ENCODE measurements around the gene SLC30A1. TPM values are rescaled to one million over a fixed set of nuclear protein-coding genes. Genes with fewer than 3 reads are reported as not detected.
"Not testable (repeated sequence)": the region's sequence is repeated elsewhere in the genome, so short reads cannot be mapped to it uniquely, and the experiment has no call there.

The SLC30A1 gene, protein sequence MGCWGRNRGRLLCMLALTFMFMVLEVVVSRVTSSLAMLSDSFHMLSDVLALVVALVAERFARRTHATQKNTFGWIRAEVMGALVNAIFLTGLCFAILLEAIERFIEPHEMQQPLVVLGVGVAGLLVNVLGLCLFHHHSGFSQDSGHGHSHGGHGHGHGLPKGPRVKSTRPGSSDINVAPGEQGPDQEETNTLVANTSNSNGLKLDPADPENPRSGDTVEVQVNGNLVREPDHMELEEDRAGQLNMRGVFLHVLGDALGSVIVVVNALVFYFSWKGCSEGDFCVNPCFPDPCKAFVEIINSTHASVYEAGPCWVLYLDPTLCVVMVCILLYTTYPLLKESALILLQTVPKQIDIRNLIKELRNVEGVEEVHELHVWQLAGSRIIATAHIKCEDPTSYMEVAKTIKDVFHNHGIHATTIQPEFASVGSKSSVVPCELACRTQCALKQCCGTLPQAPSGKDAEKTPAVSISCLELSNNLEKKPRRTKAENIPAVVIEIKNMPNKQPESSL
- 2.3 and 2.4 TPM in 2 replicates for polyA plus RNA-seq (2014; cell fraction: cytosol; rRNA removed)
- polyA plus RNA-seq (2014; cell fraction: nucleus; rRNA removed) = 1.5 and 1.6 TPM in 2 replicates

DNA sequence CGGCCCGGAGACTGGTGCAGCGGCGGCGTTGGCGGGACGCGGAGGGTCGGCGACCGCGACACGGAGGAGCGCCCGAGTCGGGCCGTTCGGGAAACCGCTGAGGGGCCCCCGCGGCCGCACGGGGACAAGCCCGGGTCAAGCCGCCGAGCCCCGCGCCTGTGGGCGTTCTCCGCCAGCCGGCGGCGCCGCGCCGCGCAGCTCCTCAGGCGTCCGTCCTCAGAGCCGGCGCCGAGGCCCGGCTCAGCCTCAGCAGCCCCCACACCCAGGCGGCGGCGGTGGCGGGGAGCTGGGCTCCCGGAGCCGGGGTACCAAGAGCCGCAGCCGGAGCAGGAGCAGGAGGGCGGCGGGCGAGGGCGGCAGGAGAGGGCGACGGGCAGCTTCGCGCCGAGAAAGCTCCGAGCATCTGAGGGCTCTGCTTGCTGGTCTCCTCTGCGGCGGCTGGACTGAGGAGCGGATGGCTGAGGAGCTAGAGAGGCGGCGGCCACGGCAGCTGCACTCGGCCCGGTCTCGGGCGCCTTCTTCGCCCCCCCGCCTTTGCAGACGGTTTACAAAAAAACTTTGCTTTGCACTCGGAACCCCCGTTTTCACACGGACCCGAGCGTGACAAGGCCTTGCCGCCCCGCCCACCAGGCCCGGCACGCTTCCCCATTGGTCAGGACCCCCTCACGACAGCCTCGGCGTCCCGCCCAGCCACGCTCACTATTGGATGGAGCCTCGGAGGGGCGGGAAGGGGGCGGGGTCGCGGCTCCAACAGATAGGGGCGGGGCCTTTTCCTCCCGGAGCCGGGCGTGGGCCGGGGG lies at the start of gene SLC30A1:
Gene SLC30A1, minus strand, starts transcription at position 522 of the 800 bp plus-strand sequence. CDS start 549 bp downstream, outside the sequence.
- peak; percentile 94 for DNase-seq (ENCODE audit: low spot score)

DNA sequence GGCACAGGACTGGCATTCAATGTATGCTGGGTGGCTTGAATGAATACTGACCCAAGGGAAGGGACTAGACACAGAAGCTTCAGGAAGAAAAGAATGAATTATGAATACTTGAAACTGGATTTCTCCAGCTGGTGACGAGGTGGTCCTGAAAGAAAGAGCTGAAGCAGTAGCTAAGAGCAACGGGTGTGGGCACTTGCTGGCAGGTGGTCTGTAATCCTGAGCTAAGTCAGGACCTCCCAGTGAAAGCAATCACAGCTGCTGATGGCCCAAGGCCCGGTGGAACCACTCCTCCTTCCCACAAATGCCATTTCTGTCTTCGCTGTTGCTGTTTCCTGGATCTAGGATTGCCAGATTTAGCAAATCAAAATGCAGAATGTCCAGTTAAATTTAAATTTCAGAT lies 49.5 kb upstream of the SLC30A1 start:
- no peak for DNase-seq (ENCODE audit: low spot score)

DNA sequence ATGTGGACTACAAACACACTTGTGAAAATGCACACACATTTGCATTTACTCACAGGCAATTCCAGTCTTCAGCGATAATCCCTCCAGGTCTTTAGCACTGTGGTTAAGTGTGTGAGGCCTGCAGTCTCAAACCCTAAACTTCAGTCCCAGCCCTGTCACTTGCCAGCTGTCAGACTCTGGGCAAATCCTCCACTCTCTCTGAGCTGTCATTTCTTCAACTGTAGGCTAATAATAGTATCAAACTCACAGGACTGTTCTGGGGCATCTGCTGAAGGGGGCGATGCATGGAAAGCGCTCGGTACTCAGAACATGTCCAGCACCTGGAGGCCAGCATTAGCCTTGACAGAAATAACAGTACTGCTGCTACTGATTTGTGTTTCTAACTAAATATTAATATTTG lies 48.3 kb upstream of the SLC30A1 start:
- no peak for DNase-seq (ENCODE audit: low spot score)

DNA sequence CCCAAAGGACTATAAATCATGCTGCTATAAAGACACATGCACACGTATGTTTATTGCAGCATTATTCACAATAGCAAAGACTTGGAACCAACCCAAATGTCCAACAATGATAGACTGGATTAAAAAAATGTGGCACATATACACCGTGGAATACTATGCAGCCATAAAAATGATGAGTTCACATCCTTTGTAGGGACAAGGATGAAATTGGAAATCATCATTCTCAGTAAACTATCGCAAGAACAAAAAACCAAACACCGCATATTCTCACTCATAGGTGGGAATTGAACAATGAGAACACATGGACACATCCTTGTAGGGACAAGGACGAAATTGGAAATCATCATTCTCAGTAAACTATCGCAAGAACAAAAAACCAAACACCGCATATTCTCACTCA lies 46.9 kb upstream of the SLC30A1 start:
- DNase-seq (ENCODE audit: low spot score) = not testable (repeated sequence)

DNA sequence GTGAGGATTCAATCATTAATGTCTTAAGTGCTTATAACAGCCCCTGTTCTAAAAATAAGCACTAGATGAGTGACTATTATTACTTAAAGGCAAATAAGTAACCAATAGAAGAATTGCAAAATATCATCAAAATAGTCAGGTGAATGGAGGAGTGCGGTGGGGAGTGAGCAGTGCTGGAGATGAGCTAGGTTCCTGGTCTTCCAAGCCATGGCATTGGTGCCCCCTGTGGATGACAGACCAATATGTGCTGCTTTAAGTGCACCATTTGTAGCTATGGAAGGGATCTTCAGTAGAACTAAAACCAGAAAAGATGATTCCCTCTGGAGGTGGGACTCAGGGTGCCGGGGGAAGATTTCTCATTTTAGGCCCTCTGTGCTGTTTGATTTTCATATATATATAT lies 46.1 kb upstream of the SLC30A1 start:
- DNase-seq (ENCODE audit: low spot score) = no peak

DNA sequence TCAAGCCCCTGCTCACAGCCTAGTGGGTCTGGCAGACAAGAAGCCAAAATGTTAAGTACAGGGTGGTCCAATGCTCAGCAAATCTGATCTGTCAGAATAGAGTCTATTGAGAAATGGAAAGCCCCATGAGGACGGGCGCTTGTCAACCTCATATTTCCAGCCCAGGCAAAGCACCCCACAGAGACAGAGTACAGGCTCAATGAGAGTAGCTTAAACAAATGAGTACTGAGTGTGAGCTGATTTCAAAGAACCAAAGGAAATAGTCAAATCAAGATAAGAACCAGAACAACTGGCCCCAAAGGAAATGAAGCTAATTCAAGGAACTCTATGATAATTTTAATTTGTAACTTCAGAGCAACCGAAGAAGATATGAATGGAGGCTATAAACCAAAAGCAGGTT lies 44.6 kb upstream of the SLC30A1 start:
- DNase-seq (ENCODE audit: low spot score) = no peak

DNA sequence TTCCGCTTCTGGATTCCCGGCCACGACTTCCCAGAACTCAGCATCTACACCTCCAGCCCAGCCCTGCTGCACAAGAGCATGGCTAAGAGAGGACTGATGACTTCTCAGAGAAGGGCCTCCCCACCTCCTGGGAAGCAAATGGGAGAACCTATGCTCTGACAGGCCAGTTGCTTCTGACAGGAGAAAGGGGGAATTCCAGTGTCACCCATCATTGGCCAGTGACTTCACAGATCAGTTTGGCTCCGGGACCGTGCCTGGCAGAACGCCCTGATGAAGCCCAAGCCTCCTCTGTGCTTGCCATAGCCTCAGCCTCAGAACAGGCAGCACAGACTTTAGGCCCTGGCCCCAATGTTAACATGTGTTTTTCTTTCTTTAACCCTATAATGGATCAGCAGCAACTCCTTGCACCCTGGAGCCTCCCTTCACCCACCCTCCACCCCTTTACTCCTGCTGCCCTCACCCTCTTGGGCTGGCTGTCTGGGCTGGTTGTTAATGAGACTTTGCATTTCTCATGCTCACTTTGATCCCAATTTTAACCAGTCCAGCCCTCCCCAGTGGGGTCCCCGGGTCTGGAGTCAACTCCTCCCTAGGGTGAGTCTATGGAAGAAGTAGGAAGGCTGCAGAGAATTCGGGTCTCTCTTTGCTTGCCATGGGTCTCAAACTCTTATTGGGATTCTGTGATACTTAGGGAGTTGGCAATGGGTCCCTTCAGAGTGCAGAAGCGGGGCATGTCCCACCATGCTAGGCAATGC lies 42.7 kb upstream of the SLC30A1 start:
- no peak for DNase-seq (ENCODE audit: low spot score)

DNA sequence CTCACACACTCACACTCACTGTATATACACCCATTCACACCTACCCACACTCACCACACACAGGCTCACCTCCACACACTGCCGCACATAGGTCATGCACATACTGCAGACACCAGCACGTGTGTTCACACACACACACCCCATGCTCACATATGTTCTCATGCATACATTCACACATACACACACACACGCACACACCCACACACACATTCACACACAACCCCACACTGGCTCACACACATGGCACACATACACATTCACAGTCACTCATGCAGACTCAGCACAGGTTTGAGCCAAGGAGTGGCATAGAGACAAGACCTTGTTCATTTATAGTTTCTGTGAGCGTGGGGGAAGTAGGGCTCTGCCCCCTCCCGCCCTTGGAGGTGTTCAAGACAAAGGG lies 41.1 kb upstream of the SLC30A1 start:
- no peak for DNase-seq (ENCODE audit: low spot score)

DNA sequence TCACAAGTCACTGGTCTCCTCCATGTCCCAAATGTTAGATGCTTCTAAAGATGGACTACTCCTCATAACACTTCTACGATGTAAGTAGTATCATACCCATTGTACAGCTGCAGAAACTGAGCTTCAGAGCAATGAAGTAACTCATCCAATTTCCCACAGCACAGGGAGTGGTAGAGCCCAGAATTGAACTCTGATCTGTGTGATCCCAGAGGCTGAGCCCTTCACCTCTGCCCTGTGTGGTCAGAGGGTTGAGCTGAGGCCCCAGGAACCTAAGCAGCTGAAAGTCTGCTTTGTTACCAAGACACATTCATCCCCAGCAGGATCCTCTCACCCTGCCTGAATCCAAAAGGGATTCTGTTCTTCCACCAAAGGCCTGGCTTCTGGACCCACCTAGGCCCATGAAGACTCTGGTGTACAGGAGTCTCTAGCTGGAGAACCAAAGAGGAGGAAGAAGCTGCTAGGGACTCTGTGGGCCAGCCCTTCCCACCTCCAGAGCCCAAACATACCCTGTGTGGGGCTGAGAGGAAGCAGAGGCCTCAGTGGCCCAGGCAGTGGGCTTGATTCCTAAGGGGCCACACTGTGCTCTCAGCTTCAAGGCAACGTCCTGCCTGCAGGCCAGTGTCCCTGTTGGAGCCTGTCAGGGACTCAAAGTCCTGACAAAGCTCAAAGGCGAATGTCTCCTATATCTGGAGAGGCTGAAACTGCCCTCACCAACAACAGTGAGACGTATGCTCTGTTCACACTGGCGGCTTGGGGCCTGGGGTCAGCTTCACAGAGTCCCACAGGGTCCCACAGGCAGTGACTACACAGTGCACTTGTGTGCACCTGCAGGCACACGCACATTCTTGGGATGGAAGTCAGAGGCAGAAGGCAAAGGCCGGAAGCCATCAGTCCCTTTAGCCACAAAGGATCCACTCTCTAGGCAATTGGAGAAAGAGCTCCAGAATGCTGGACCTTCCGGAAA lies 40.4 kb upstream of the SLC30A1 start:
- no peak for DNase-seq (ENCODE audit: low spot score)

DNA sequence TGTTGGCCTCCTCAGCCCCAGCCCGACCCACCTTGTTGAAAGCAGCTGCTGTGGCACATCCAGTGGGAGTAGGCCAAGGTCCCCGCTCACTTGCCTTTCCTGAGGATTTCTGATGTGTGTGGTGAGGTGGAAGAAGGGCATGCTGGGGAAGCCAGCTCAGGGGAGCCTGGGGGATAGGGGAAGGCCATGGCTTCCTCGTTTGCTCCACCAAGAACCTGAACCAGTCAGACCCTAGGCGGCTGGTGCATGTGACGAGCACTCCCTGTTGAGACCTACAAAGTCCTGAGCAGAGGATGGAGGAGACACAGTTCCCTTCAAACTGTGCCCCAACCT lies 38.0 kb upstream of the SLC30A1 start:
- no peak for DNase-seq (ENCODE audit: low spot score)

DNA sequence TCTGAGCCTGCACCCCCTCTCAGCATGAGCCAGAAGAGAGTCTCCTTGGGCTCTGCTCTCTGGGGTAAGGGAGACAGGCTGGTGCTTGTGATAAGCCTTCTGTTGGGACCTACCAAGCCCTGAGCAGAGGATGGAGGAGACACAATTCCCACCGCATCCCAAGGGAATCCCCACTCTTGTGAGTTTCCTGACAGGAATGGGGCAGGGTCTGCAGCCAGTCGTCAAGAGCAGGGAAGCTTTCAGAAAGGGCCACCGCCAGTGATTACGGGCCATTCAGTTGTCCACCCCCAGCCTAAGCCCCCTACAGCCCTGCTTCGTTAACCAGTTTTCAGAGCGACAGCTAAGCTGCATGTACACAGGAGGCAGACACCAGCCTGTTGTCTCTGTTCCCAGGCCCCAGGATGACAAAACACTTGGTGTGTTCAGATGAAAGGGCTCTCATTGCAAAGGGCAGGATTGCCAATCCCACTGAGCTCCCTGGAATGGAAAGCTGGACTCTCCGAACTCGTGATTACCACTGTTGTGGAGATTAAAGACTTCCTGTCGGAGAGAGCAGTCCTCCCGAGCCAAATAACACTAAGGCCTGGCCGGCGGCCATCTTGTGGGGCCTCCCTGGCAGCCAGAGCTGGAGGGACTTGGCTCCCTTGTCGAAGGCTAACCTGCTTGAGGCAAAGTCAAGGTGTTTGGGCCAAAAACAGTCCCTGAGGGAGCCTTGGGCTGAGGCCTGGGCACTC lies 37.4 kb upstream of the SLC30A1 start:
- DNase-seq (ENCODE audit: low spot score) = no peak

DNA sequence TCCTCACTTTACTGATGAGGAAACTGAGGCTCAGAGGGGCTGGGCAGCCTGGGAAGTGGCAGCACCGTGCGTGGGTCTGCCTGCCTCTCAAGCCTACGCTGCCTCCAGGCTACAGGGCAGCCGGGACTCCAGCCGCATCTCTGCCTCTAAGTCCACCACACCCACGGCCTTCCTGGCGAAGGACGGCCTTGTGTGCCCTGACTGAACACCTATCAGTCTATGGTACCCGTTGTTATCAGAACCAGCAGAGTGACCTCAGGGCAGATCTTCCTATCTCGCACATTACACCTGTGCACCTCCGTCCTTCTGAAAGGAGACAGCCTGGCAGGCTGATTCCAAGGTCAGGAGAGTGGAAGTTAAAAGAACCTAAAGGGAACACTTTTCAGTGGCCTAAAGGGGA lies 35.7 kb upstream of the SLC30A1 start:
- no peak for DNase-seq (ENCODE audit: low spot score)

DNA sequence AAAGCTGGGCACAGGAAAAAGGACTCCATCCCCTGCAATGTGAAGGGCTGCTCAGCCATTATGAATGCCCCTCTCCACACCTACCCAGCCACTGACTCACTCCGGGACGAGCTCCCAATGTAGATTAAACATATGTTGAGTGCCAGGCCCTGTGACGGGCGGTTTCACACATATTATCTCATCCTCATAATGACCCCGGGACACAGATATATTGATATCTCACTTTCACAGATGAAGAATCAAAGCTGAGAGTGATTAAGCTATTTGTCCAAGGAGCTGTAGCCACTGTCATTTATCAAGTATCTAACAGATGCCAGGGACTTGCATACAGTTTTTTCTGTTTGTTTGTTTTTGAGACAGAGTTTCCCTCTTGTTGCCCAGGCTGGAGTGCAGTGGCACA lies 35.0 kb upstream of the SLC30A1 start:
- DNase-seq (ENCODE audit: low spot score) = no peak

DNA sequence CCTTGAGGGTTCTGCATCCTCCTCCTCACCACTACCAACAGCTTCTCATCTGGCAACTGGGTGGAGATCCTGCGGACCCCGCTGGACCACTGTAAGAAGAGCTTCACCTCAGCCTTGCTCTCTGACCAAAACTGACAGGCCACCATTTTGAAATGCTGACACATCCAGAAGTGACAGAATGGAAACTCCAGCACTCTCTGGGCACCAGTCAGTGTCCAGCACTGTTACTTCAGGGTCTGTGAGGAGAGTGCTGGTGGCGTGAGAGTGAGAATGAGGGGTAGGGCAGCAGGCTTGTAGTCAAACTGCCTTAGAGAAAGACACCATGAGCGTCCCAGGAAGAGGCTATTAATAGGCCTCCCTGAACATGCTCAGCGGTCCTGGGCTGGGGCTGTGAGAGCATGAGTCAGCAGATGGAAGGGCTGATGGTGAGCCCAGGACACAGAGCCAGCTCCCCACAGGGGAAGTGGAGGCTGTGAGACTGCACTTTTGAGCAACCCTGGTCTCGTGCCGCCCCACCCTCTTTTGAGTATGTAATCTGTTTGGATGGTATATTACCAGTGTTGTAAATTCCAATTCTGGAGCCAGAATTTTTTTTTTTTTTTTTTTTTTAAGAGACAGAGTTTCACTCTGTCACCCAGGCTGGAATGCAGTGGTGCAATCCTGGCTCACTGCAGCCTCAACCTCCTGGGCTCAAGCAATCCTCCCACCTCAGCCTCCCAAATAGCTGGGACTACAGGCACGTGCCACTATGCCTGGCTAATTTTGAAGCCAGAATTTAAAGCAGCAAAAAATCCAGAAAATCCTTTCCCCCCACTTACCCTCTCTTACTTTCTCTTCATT lies 34.4 kb upstream of the SLC30A1 start:
- no peak for DNase-seq (ENCODE audit: low spot score)

DNA sequence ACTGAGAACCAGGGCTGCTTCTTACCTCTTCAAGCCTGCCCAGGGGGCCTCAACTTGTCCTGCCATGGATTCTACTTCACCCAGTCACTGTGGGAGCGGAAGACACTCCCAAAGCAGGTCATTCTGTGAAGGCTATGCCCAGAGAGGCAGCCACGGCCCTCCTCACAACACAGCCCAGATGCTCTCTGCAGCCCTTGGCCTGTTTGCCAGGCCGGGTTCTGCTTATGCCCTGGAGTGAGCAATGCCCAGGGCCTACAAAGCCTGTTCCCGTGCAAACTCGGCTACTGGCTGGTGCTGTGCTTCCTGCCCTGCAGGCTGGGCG lies 33.8 kb upstream of the SLC30A1 start:
- no peak for DNase-seq (ENCODE audit: low spot score)

DNA sequence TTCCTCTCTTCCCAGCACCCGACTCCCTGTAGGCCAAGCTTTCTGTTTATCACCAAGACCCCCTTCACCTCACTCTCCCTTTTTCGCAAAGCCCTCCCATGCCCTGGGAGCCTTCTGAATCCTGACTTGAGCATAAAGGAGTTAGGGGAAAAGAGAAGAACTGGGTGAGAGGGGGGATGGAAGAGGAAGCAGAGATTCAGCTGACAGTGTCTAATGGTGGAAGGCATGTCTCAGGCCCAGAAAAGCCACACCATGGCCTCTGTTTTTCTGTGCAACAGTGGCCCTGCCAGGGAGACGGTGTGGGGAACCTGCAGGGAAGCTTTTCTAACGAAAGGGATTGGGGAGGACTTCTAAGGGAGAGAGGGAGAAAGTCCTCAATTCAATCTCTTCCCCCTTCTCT lies 32.9 kb upstream of the SLC30A1 start:
- DNase-seq (ENCODE audit: low spot score) = no peak

DNA sequence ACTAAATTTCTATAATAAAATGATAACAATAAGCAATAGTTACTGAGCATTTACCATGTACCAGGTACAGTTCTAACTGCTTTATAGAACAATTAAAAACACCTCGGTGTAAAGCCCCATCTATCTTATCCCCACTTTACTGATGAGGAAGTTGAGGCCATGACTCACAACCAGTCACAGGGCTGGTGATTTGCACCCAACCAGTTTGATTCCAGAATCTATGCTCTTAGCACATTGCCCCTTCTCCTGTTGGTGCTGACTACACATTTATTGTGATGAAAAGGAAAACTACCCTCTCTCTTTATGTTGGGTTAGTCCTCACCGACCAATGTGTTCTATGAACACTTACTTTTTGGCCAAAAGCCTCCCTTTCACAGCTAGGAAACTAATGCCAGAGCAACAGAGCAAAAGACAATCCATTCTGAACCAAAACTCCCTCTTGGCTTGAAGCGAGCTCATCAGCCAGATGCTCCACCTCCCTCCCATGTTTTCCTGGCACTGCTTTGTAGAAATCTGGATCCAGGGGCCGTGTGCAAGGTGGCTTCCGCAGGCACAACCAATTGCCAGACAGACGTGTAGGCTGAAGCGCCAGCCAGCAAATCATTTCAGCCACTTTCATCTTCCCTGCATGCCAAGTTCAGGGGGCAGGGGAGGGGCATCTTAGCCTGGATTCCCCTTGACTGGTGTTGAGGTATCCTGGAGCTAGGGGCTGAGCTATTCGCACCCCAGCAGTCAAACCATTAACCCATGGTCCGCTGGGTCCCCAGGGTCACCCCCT lies 32.0 kb upstream of the SLC30A1 start:
- no peak for DNase-seq (ENCODE audit: low spot score)

Data from SK-N-DZ (cell line).